Upper lobe of left lung (tissue), 6 donors: ENCODE data around the gene RBM15B. TPM values are rescaled to one million over a fixed set of nuclear protein-coding genes. Genes with fewer than 3 reads are reported as not detected.

Source experiments
- ATAC-seq, 2 donors: fragments of 200-7000 bp; cut with Tn5 transposase; one replicate each; pipeline ENCODE4 v1.9.1; 2022; ENCODE audit warnings: mild to moderate bottlenecking in 2 of 2, moderate library complexity in 2 of 2; ENCODE audit not compliant: low FRiP score in 2 of 2
- DNase-seq, 2 donors: peaks; one replicate each; pipeline ENCODE4 v3.0.0-alpha.2; 2019 to 2020
- H3K27ac ChIP-seq, 4 donors: fragments of 200-600 bp; sonication (generic); one replicate each; pipeline ENCODE4 v1.5.1; 2016 to 2019
- H3K27me3 ChIP-seq, 4 donors: fragments of 200-600 bp; sonication (generic); one replicate each; pipeline ENCODE4 v1.5.1; 2017 to 2019
- H3K36me3 ChIP-seq, 4 donors: fragments of 200-600 bp; sonication (generic); one replicate each; pipeline ENCODE4 v1.5.1; 2016 to 2019
- H3K4me1 ChIP-seq, 4 donors: fragments of 200-600 bp; sonication (generic); one replicate each; pipeline ENCODE4 v1.5.1; 2018 to 2019
- H3K4me3 ChIP-seq, 4 donors: fragments of 200-600 bp; sonication (generic); one replicate each; pipeline ENCODE4 v1.5.1; 2017 to 2019; ENCODE audit warnings: mild to moderate bottlenecking in 2 of 4, moderate library complexity in 1 of 4
- H3K9me3 ChIP-seq, 4 donors: fragments of 200-600 bp; sonication (generic); one replicate each; pipeline ENCODE4 v1.5.1; 2018 to 2019
- CTCF ChIP-seq, 6 experiments: fragments of 450-650 bp in 4 of 6; fragments of 200-600 bp in 2 of 6; sonication (generic) in 2 of 6; IDR thresholded peaks; one replicate each; pipeline ENCODE4 v1.5.1; 2016 to 2019; ENCODE audit warnings: antibody characterized with exemption in 6 of 6
- EP300 ChIP-seq, 4 donors: sonication (generic); formaldehyde crosslinking; IDR thresholded peaks; one replicate each; pipeline ENCODE4 v1.5.1; 2017; ENCODE audit warnings: antibody characterized with exemption in 4 of 4, control low read depth in 2 of 4
- POLR2A ChIP-seq, 4 donors: fragments of 450-650 bp; IDR thresholded peaks; one replicate each; pipeline ENCODE4 v1.5.1; 2016 to 2017; ENCODE audit warnings: antibody characterized with exemption in 4 of 4, mild to moderate bottlenecking in 2 of 4
- POLR2AphosphoS5 ChIP-seq, 2 donors: sonication (generic); formaldehyde crosslinking; IDR thresholded peaks; one replicate each; pipeline ENCODE4 v1.5.1; 2017; ENCODE audit warnings: antibody characterized with exemption in 2 of 2
- WGBS, 2 donors: methylation state at CpG; one replicate each; pipeline ENCODE4 v1.1.5; 2017 to 2018; 5-methylcytosine and 5-hydroxymethylcytosine counted together
- total RNA-seq, 6 donors: library from RNA; depleted of rRNA in 4 of 6; stranded (reverse); fragments of >200 nt in 4 of 6; gene quantifications; one replicate each; pipeline versions ENCODE4 v1.1.0 to v1.2.1, GENCODE V29; 2016 to 2021
- donor health status: DM: no; HTN: no; CAD: no; lungs with moderate emphysema.
- donor health status: DM: no; HTN: yes; CAD: no; lungs with severe emphysema.

RBM15B gene
- total RNA-seq, 6 donors from 2014 or later, result 22.0 to 39.8 (median 27.2) TPM

DNA sequence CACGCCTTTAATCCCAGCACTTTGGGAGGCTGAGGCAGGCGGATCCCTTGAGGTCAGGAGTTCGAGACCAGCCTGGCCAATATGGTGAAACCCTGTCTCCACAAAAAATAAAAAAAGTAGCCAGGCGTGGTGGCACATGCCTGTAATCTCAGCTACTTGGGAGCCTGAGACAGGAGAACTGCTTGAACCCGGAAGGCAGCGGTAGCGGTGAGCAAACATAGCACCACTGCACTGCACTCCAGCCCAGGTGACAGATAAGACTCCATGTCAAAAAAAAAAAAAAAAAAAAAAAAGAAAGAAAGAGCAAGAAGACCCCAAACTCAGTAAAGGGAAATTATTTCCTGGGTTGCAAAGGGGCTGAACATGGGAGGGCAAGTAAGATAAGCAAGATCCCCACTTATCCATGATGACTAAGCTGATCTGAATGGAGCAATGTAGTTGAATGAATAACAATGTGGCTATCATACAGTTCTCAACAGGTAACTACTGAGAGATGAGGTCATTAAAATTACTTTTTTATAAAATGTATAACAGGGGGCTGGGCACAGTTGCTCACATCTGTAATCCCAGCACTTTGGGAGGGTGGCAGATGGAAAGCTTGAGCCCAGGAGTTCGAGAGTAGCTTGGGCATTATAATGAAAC, 46.0 kb downstream of the RBM15B start:
- H3K9me3 ChIP-seq, result no peaks in the 10 kb centered on the region
- H3K4me1 ChIP-seq, result no peaks in the 10 kb centered on the region
- no peaks in the 10 kb centered on the region for H3K27me3 ChIP-seq
- H3K27ac ChIP-seq, result no peak overlapping the region
- ATAC-seq (no peak), DNase-seq (peak in 1 of 2 donors; percentile 49)
- TF ChIP-seq CTCF (IDR thresholded peaks at IDR 0.05), result no peak
- TF ChIP-seq EP300 (IDR thresholded peaks at IDR 0.05), result no peak
- no peak for TF ChIP-seq POLR2AphosphoS5 (IDR thresholded peaks at IDR 0.05)
- TF ChIP-seq POLR2A (IDR thresholded peaks at IDR 0.05), result no peak
- peaks cover 18 to 56% (median 38%) of the 10 kb centered on the region in 4 donors for H3K36me3 ChIP-seq
- WGBS, 2 donors, result 83 to 84% methylated on average over 8 of the region's 8 CpGs
- H3K4me3 ChIP-seq, result no peak overlapping the region

DNA sequence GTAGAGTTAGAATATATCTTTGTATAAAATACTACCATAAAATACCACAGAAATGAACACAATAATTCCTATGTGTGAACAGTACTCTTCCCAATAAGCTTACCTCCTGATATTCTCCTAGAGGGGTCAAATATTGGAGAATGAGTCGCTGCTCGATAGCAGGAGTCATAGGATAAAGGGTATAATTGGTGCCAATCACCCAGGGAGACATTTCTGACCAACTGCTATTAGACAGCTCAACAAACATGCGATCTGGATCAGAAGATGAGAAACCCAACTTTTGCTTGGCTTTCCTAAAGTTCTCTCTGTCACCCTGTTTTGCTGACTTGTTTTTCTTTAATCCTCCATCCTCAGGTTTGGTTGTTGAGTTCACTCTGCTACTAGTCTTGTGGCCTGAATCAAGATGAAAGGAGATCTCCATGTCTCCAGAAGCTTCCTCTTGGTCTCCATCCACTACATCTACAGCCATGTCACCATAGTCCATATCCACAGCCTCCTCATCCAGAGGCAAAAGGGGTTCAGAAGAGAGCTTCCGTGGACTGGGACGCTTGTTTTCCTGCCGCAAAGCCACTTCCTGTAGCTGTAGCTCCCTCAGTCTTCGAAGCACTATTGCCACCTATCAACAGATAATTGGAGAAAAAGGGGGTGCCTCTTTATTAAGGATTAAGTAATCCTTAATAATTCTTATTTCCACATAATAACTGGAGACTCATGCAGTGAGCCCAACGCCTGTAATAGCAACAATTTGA, 50.4 kb downstream of the RBM15B start:
- TF ChIP-seq POLR2A (IDR thresholded peaks at IDR 0.05) (no peak), POLR2AphosphoS5 (IDR thresholded peaks at IDR 0.05) (no peak), CTCF (IDR thresholded peaks at IDR 0.05) (no peak), EP300 (IDR thresholded peaks at IDR 0.05) (no peak)
- no peak overlapping the region for H3K4me3 ChIP-seq
- 86 to 96% methylated on average over 8 of the region's 8 CpGs for WGBS, 2 donors
- no peaks in the 10 kb centered on the region for H3K9me3 ChIP-seq
- peaks cover 15 to 58% (median 29%) of the 10 kb centered on the region in 4 donors for H3K36me3 ChIP-seq
- ATAC-seq (no peak), DNase-seq (no peak)
- no peaks in the 10 kb centered on the region for H3K27me3 ChIP-seq
- no peaks in the 10 kb centered on the region for H3K4me1 ChIP-seq
- no peak overlapping the region for H3K27ac ChIP-seq

DNA sequence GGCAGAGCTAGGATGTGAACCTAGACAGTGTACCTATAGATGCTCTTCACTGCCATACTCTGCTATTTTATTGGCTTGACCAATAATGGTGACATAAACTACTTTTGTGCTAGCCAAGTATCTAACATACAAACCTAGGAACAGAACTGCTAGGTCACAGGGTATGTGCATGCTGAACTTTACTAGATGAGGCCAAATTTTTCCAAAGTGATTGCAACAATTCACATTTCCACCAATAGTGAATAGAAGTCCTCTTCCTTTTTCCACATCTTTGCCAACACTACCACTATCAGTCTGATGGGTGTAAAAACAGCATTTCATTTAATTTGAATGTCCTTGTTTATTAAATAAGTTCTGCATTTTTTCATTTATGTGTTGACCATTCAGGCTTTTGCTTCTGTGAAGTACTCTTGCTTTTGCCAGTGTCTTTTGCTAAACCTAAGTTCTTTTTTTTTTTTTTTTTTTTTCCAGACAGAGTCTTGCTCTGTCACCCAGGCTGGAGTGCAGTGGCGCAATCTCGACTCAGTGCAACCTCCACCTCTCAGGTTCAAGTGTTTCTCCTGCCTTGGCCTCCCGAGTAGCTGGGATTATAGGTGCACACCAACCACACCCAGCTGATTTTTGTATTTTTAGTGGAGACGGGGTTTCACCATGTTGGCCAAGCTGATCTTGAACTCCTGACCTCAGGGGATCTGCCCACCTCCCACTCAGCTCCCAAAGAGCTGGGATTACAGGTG, 54.6 kb downstream of the RBM15B start:
- TF ChIP-seq CTCF (IDR thresholded peaks at IDR 0.05) (no peak), POLR2A (IDR thresholded peaks at IDR 0.05) (no peak), POLR2AphosphoS5 (IDR thresholded peaks at IDR 0.05) (no peak), EP300 (IDR thresholded peaks at IDR 0.05) (no peak)
- DNase-seq (peak in 1 of 2 donors; percentile 62), ATAC-seq (no peak)
- Histone ChIP-seq H3K4me1 (no peaks in the 10 kb centered on the region), H3K36me3 (peaks cover 11 to 24% (median 14%) of the 10 kb centered on the region in 4 donors), H3K4me3 (no peak overlapping the region), H3K9me3 (peaks cover 0 to 4% (median 0%) of the 10 kb centered on the region in 4 donors), H3K27me3 (no peaks in the 10 kb centered on the region), H3K27ac (no peak overlapping the region)
- 71 to 87% methylated on average over 4 of the region's 4 CpGs for WGBS, 2 donors

Other genes starting within 250 kb of the RBM15B start
- gene MANF, start 6.0 kb upstream of the RBM15B start, total RNA-seq, result 100 to 1,000 TPM in 1 of 6 donors, 10 to 100 TPM in 5; 19.0 to 102 (median 54.5) TPM
- 10 to 100 TPM; 18.6 to 23.9 (median 20.1) TPM for gene DCAF1, start 108.7 kb downstream of the RBM15B start, total RNA-seq
- 10 to 100 TPM; 21.6 to 57.6 (median 27.3) TPM for gene RAD54L2, start 147.4 kb downstream of the RBM15B start, total RNA-seq